HG02970 (cell line): ENCODE results near the gene CSTA.
"Not testable (repeated sequence)": the region's sequence is repeated elsewhere in the genome, so short reads cannot be mapped to it uniquely, and the experiment has no call there.

ENCODE experiments used
- ATAC-seq: cut with Tn5 transposase; IDR thresholded peaks from one replicate; pipeline ENCODE4 v1.9.1; 2021; ENCODE audit warnings: mild to moderate bottlenecking, moderate library complexity, moderate number of reproducible peaks; ENCODE audit not compliant: unreplicated experiment, low FRiP score

Gene CSTA

GRCh38 chr3:122318620-122319019 is 6.4 kb upstream of the CSTA start:
- ATAC-seq = no peak

- no peak for ATAC-seq
Measured at GRCh38 chr3:122322095-122323075, 2.7 kb upstream of the CSTA start.

- ATAC-seq = no peak
Measured at GRCh38 chr3:122325769-122326168, 721 bp downstream of the CSTA start.

- ATAC-seq = no peak
Measured at GRCh38 chr3:122331886-122332285, 6.8 kb downstream of the CSTA start.

- ATAC-seq = no peak
Measured at GRCh38 chr3:122332551-122332950, 7.5 kb downstream of the CSTA start.

GRCh38 chr3:122342803-122343202 is 17.8 kb downstream of the CSTA start:
- ATAC-seq = no peak

GRCh38 chr3:122343654-122344053 is 18.6 kb downstream of the CSTA start:
- no peak for ATAC-seq

- ATAC-seq = no peak
Measured at GRCh38 chr3:122349171-122349570, 24.1 kb downstream of the CSTA start.

GRCh38 chr3:122350814-122351418 is 25.9 kb downstream of the CSTA start:
- ATAC-seq = no peak

GRCh38 chr3:122351612-122352011 is 26.6 kb downstream of the CSTA start:
- no peak for ATAC-seq

- no peak for ATAC-seq
Measured at GRCh38 chr3:122353215-122353614, 28.2 kb downstream of the CSTA start.

- no peak for ATAC-seq
Measured at GRCh38 chr3:122353893-122354401, 28.9 kb downstream of the CSTA start.

GRCh38 chr3:122355612-122356011 is 30.6 kb downstream of the CSTA start:
- no peak for ATAC-seq

GRCh38 chr3:122356402-122356801 is 31.4 kb downstream of the CSTA start:
- no peak for ATAC-seq

- ATAC-seq = no peak
Measured at GRCh38 chr3:122357828-122358702, 33.0 kb downstream of the CSTA start.

GRCh38 chr3:122358703-122359032 is 33.6 kb downstream of the CSTA start:
- no peak for ATAC-seq

- no peak for ATAC-seq
Measured at GRCh38 chr3:122362026-122362425, 37.0 kb downstream of the CSTA start.

GRCh38 chr3:122364490-122364889 is 39.4 kb downstream of the CSTA start:
- no peak for ATAC-seq

- no peak for ATAC-seq
Measured at GRCh38 chr3:122365073-122365472, 40.0 kb downstream of the CSTA start.

- not testable (repeated sequence) for ATAC-seq
Measured at GRCh38 chr3:122365582-122366378, 40.7 kb downstream of the CSTA start.
